ENCODE data around the gene CXXC5.

CXXC5 gene

GRCh38 chr5:139638736-139639618, 9.2 kb upstream of the CXXC5 start:
- no peak for DNase-seq

GRCh38 chr5:139639619-139640380, 8.3 kb upstream of the CXXC5 start:
- DNase-seq = no peak

GRCh38 chr5:139640421-139641115, 7.6 kb upstream of the CXXC5 start:
- DNase-seq = no peak

- no peak for DNase-seq
Observed at GRCh38 chr5:139641116-139642080, 6.8 kb upstream of the CXXC5 start.

GRCh38 chr5:139642213-139642612, 5.9 kb upstream of the CXXC5 start:
- DNase-seq = no peak

- DNase-seq = no peak
Observed at GRCh38 chr5:139642891-139643871, 5.0 kb upstream of the CXXC5 start.

GRCh38 chr5:139644001-139644456, 4.1 kb upstream of the CXXC5 start:
- no peak for DNase-seq

- no peak for DNase-seq
Observed at GRCh38 chr5:139644646-139645429, 3.3 kb upstream of the CXXC5 start.

- no peak for DNase-seq
Observed at GRCh38 chr5:139645430-139645871, 2.7 kb upstream of the CXXC5 start.

- no peak for DNase-seq
Observed at GRCh38 chr5:139646111-139646510, 2.0 kb upstream of the CXXC5 start.

GRCh38 chr5:139646912-139647505, 1.1 kb upstream of the CXXC5 start:
- peak in 1 of 2 donors; percentile 43 for DNase-seq

GRCh38 chr5:139647506-139648204, 494 bp upstream of the CXXC5 start:
- DNase-seq = no peak

- DNase-seq = peak in 1 of 2 donors; percentile 49
Observed at GRCh38 chr5:139649082-139649991, 1.2 kb downstream of the CXXC5 start.

- DNase-seq = no peak
Observed at GRCh38 chr5:139650031-139650688, 2.0 kb downstream of the CXXC5 start.

GRCh38 chr5:139650689-139651042, 2.5 kb downstream of the CXXC5 start:
- no peak for DNase-seq

GRCh38 chr5:139651043-139651834, 3.1 kb downstream of the CXXC5 start:
- DNase-seq = no peak
